Activated T-helper 17 cell treated with anti-CD3 and anti-CD28 coated beads, Interleukin-2, amount 50 U/mL, for 72 hours (primary cell): ENCODE measurements around the gene OTOF. TPM values are rescaled to one million over a fixed set of nuclear protein-coding genes. Genes with fewer than 3 reads are reported as not detected.
A peak's percentile ranks its signal among the peaks of the same experiment; 100 is the strongest.

Source experiments
- ATAC-seq: fragments of 150-1000 bp; cut with Tn5 transposase; replicated peaks from 2 replicates; pipeline ENCODE4 v1.10.0; 2021; ENCODE audit warnings: mild to moderate bottlenecking, moderate library complexity
- H3K27ac Mint-ChIP-seq: one replicate; pipeline ENCODE4 v1.8.0; 2022; ENCODE audit warnings: mixed read lengths
- H3K27me3 Mint-ChIP-seq: one replicate; pipeline ENCODE4 v1.8.0; 2022; ENCODE audit warnings: mixed read lengths
- H3K36me3 Mint-ChIP-seq: one replicate; pipeline ENCODE4 v1.8.0; 2022; ENCODE audit warnings: low read depth, mild to moderate bottlenecking, mixed read lengths
- H3K4me1 Mint-ChIP-seq: one replicate; pipeline ENCODE4 v1.8.0; 2022; ENCODE audit warnings: mixed read lengths
- H3K4me3 Mint-ChIP-seq: one replicate; pipeline ENCODE4 v1.8.0; 2022; ENCODE audit warnings: mild to moderate bottlenecking, mixed read lengths
- H3K9me3 Mint-ChIP-seq: one replicate; pipeline ENCODE4 v1.8.0; 2022; ENCODE audit warnings: mixed read lengths
- total RNA-seq, 2 donors: library from RNA; stranded (reverse); gene quantifications; one replicate each; pipeline ENCODE4 v1.2.3, GENCODE V29; 2022

Gene OTOF
- total RNA-seq: 1 to 10 TPM in 1 of 2 donors, under 1 TPM in 1; 0.95 to 2.1 TPM

GRCh38 chr2:26477911-26478253, at the start of gene OTOF:
TSS of gene OTOF (minus strand) at chr2:26478124.
- Mint-ChIP-seq H3K4me1 (no peaks in the 10 kb centered on the region), H3K27ac (peak within 1 kb of the TSS; percentile 48), H3K9me3 (no peaks in the 10 kb centered on the region)

DNA sequence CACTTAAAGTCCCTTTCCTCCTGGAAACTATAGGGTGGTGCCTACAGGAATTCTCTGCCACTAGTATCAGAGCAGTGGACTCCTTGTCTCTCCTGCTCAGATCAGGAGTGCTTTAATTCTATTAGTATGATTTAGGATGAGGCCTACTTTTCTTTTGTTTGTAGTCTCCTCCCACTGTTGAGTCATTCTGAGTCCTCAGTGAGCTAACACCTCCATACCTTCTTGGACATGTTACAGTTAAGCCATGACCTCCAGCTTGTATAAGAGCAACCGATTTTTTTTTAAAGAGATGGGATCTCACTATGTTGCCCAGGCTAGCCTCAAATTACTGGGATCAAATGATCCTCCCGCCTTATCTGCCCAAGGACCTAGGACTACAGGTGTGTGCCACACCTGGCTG, 48.7 kb upstream of the OTOF start:
- Mint-ChIP-seq H3K27me3 (peaks cover 4% of the 10 kb centered on the region), H3K9me3 (no peaks in the 10 kb centered on the region), H3K27ac (no peak overlapping the region), H3K4me1 (no peaks in the 10 kb centered on the region), H3K36me3 (no peaks in the 10 kb centered on the region), H3K4me3 (no peak overlapping the region)
- ATAC-seq: peak; percentile 31

More at GRCh38 chr2:26477911-26478253, at the start of gene OTOF:
- H3K4me3 Mint-ChIP-seq: peak within 1 kb of the TSS; percentile 38
- peak; percentile 24 for ATAC-seq
- no peaks in the 10 kb centered on the region for H3K27me3 Mint-ChIP-seq
- no peaks in the 10 kb centered on the region for H3K36me3 Mint-ChIP-seq

DNA sequence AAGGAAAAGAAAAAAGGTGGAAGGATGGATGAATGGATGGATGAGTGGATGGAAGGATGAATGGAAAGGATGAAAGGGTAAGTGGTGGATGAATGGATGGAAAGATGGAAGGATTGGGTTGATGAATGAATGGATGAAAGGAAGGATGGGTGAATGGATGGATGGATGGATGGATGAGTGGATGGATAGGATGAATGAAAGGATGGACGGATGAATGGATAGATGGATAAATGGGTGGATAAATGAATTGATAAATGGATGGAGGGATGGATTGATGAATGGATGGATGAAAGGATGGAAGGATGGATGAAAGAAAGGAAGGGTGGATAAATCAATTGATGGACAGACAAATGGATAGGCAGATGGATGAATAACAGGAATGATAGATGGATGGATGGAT, 48.2 kb upstream of the OTOF start:
- no peak overlapping the region for H3K27ac Mint-ChIP-seq
- no peak for ATAC-seq

DNA sequence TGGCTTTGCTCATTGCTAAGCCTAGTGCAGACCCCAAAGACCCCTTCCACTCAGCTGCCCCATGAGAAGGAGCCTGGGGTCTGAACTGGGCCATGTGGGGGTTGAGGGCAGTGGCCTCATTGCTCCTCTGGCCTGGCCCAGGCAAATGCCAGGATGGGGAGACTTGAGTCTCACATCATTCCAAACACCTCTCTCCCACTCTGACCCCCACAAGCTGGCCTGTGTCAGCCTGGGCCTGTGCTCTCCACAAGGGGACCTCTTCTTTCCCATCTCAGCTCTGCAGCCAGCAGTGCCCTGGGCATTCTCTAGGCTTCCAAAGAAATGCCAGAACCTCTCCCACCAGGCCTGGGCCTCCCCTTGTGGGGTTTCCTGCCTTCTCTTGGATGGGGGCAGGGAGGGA, 45.8 kb upstream of the OTOF start:
- Mint-ChIP-seq H3K4me3 (no peak overlapping the region), H3K36me3 (no peaks in the 10 kb centered on the region), H3K9me3 (no peaks in the 10 kb centered on the region), H3K27me3 (no peaks in the 10 kb centered on the region), H3K27ac (no peak overlapping the region), H3K4me1 (peaks cover 10% of the 10 kb centered on the region)
- no peak for ATAC-seq

More for the DNA sequence above, 48.2 kb upstream of the OTOF start:
- H3K36me3 Mint-ChIP-seq: no peaks in the 10 kb centered on the region
- H3K27me3 Mint-ChIP-seq: peaks cover 4% of the 10 kb centered on the region
- no peaks in the 10 kb centered on the region for H3K9me3 Mint-ChIP-seq
- no peaks in the 10 kb centered on the region for H3K4me1 Mint-ChIP-seq
- no peak overlapping the region for H3K4me3 Mint-ChIP-seq

DNA sequence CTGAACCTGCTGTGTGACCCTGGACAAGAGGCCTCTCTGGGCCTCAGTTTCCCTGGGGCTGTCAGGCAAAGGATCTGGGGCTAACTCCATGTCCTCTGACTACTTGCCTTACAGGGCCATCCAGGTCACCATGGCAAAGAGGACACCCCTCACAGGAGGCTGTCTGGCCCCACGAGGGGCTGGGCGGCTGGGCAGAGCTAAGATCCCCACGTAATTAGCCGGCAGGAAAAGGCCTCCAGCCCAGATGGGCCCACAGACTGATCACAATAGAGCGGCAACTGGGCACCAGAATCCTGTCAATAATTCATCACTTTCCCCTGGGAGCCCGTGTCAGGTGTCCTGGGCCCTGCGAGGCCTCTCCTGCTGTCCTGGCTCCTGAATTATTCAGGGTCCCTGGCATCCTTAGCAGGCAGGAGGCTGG, 44.8 kb upstream of the OTOF start:
- no peaks in the 10 kb centered on the region for H3K36me3 Mint-ChIP-seq
- H3K4me3 Mint-ChIP-seq: no peak overlapping the region
- no peaks in the 10 kb centered on the region for H3K27me3 Mint-ChIP-seq
- H3K9me3 Mint-ChIP-seq: no peaks in the 10 kb centered on the region
- H3K27ac Mint-ChIP-seq: no peak overlapping the region
- H3K4me1 Mint-ChIP-seq: peaks cover 10% of the 10 kb centered on the region
- ATAC-seq: no peak

GRCh38 chr2:26522325-26522724, 44.4 kb upstream of the OTOF start:
- no peaks in the 10 kb centered on the region for H3K36me3 Mint-ChIP-seq
- H3K27ac Mint-ChIP-seq: no peak overlapping the region
- H3K27me3 Mint-ChIP-seq: no peaks in the 10 kb centered on the region
- no peaks in the 10 kb centered on the region for H3K9me3 Mint-ChIP-seq
- H3K4me1 Mint-ChIP-seq: peaks cover 10% of the 10 kb centered on the region
- H3K4me3 Mint-ChIP-seq: no peak overlapping the region
- ATAC-seq: no peak

GRCh38 chr2:26521913-26522180, 43.9 kb upstream of the OTOF start:
- Mint-ChIP-seq H3K4me1 (peaks cover 10% of the 10 kb centered on the region), H3K4me3 (no peak overlapping the region), H3K36me3 (no peaks in the 10 kb centered on the region), H3K9me3 (no peaks in the 10 kb centered on the region), H3K27ac (no peak overlapping the region), H3K27me3 (no peaks in the 10 kb centered on the region)
- no peak for ATAC-seq

- Mint-ChIP-seq H3K9me3 (no peaks in the 10 kb centered on the region), H3K36me3 (no peaks in the 10 kb centered on the region), H3K27me3 (no peaks in the 10 kb centered on the region), H3K4me1 (peaks cover 10% of the 10 kb centered on the region), H3K27ac (no peak overlapping the region), H3K4me3 (no peak overlapping the region)
- ATAC-seq: no peak
Measured at GRCh38 chr2:26521054-26521912, 43.4 kb upstream of the OTOF start.

- H3K9me3 Mint-ChIP-seq: no peaks in the 10 kb centered on the region
- no peak for ATAC-seq
- H3K27ac Mint-ChIP-seq: no peak overlapping the region
- H3K27me3 Mint-ChIP-seq: no peaks in the 10 kb centered on the region
- H3K4me1 Mint-ChIP-seq: peaks cover 10% of the 10 kb centered on the region
- no peak overlapping the region for H3K4me3 Mint-ChIP-seq
- H3K36me3 Mint-ChIP-seq: no peaks in the 10 kb centered on the region
Measured at GRCh38 chr2:26520148-26520449, 42.2 kb upstream of the OTOF start.

GRCh38 chr2:26519396-26520147, 41.6 kb upstream of the OTOF start:
- H3K27ac Mint-ChIP-seq: no peak overlapping the region
- peak; percentile 29 for ATAC-seq
- H3K36me3 Mint-ChIP-seq: no peaks in the 10 kb centered on the region
- H3K4me1 Mint-ChIP-seq: peaks cover 10% of the 10 kb centered on the region
- no peaks in the 10 kb centered on the region for H3K9me3 Mint-ChIP-seq
- no peak overlapping the region for H3K4me3 Mint-ChIP-seq
- no peaks in the 10 kb centered on the region for H3K27me3 Mint-ChIP-seq

DNA sequence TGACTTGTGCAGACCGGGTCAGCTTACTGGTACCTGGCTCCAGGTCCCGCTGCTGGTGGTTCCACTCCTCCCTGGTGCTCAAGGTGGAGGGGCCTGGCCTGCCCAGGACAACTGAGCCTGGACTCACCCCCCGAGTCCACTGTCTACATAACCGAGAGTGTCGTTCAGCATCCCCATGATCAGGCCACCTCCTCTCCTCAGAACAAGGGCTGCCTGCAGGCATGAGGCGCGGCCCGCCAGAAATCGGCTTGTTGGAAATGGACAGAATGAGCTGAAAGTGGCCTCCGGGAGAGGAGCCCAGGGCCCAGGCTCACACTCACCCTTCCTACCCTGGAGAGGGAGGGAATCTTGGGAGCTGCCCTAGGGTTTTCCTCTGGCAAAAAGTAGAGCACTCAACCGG, 38.9 kb upstream of the OTOF start:
- Mint-ChIP-seq H3K4me1 (peaks cover 10% of the 10 kb centered on the region), H3K36me3 (no peaks in the 10 kb centered on the region), H3K27ac (no peak overlapping the region), H3K4me3 (no peak overlapping the region), H3K9me3 (no peaks in the 10 kb centered on the region), H3K27me3 (no peaks in the 10 kb centered on the region)
- no peak for ATAC-seq

- Mint-ChIP-seq H3K27ac (no peak overlapping the region), H3K9me3 (no peaks in the 10 kb centered on the region), H3K4me1 (peaks cover 10% of the 10 kb centered on the region), H3K4me3 (no peak overlapping the region), H3K27me3 (no peaks in the 10 kb centered on the region), H3K36me3 (no peaks in the 10 kb centered on the region)
- ATAC-seq: no peak
Measured at GRCh38 chr2:26516246-26516645, 38.3 kb upstream of the OTOF start.

GRCh38 chr2:26515771-26516170, 37.8 kb upstream of the OTOF start:
- Mint-ChIP-seq H3K36me3 (no peaks in the 10 kb centered on the region), H3K27ac (no peak overlapping the region), H3K4me1 (peaks cover 10% of the 10 kb centered on the region), H3K4me3 (no peak overlapping the region), H3K9me3 (no peaks in the 10 kb centered on the region), H3K27me3 (no peaks in the 10 kb centered on the region)
- no peak for ATAC-seq

DNA sequence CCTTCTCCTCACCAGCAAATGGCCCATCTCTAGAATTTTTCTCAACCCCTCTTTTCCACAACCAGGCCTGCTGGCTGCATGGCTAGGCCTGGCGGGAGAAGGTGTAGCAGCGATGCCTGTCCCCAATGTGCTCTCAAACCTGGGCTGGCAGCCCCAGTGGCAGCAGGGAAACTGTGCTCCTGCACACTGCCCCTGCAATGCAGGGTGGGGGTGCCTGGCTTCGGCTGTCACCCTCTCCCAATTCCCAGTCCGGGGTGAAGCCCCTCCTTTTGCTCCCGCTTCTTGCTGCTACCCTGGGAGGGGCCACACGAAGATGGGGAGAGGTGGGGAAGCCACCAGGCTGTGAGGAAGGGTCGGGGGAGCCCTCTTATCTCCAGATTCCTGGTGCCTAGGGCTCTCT, 36.1 kb upstream of the OTOF start:
- no peaks in the 10 kb centered on the region for H3K27me3 Mint-ChIP-seq
- no peak overlapping the region for H3K27ac Mint-ChIP-seq
- no peaks in the 10 kb centered on the region for H3K9me3 Mint-ChIP-seq
- H3K4me1 Mint-ChIP-seq: no peaks in the 10 kb centered on the region
- no peaks in the 10 kb centered on the region for H3K36me3 Mint-ChIP-seq
- ATAC-seq: no peak
- H3K4me3 Mint-ChIP-seq: no peak overlapping the region

GRCh38 chr2:26513261-26513660, 35.3 kb upstream of the OTOF start:
- Mint-ChIP-seq H3K27me3 (no peaks in the 10 kb centered on the region), H3K27ac (no peak overlapping the region), H3K4me3 (no peak overlapping the region), H3K9me3 (no peaks in the 10 kb centered on the region), H3K36me3 (no peaks in the 10 kb centered on the region), H3K4me1 (no peaks in the 10 kb centered on the region)
- no peak for ATAC-seq
